ENCODE data around the gene C1QA. TPM values are rescaled to one million over a fixed set of nuclear protein-coding genes. Genes with fewer than 3 reads are reported as not detected.

The C1QA gene
- total RNA-seq, 6 donors from 2014 or later, result 180 to 1,142 (median 556) TPM

- Histone ChIP-seq H3K27me3 (no peaks in the 10 kb centered on the region), H3K27ac (peak overlapping the region in 1 of 4 donors; percentile 75), H3K36me3 (no peaks in the 10 kb centered on the region), H3K9me3 (no peaks in the 10 kb centered on the region), H3K4me3 (peak overlapping the region in 1 of 4 donors; percentile 44), H3K4me1 (peaks cover 0 to 6% (median 2%) of the 10 kb centered on the region in 4 donors)
- TF ChIP-seq POLR2A (IDR thresholded peaks at IDR 0.05) (no peak), EP300 (IDR thresholded peaks at IDR 0.05) (no peak), POLR2AphosphoS5 (IDR thresholded peaks at IDR 0.05) (no peak), CTCF (IDR thresholded peaks at IDR 0.05) (no peak)
- ATAC-seq (ENCODE audit: low FRiP score in 2 of 2) (no peak), DNase-seq (no peak)
- WGBS, 2 donors, result 0 to 89% methylated on average over 1 of the region's 1 CpG
Measured at GRCh38 chr1:22646384-22646783, 10.0 kb downstream of the C1QA start.

- WGBS, 2 donors, result 87 to 92% methylated on average over 13 of the region's 13 CpGs
Measured at GRCh38 chr1:22650089-22650693, 13.8 kb downstream of the C1QA start.

GRCh38 chr1:22651941-22652856 lies 15.8 kb downstream of the C1QA start:
- Histone ChIP-seq H3K27me3 (no peaks in the 10 kb centered on the region), H3K9me3 (no peaks in the 10 kb centered on the region), H3K36me3 (no peaks in the 10 kb centered on the region), H3K27ac (peak overlapping the region in 2 of 4 donors; percentile 30 to 41), H3K4me1 (no peaks in the 10 kb centered on the region), H3K4me3 (no peak overlapping the region)
- TF ChIP-seq CTCF (IDR thresholded peaks at IDR 0.05) (no peak), EP300 (IDR thresholded peaks at IDR 0.05) (no peak), POLR2AphosphoS5 (IDR thresholded peaks at IDR 0.05) (no peak)
- DNase-seq, result no peak
- WGBS, 2 donors, result 64 to 69% methylated on average over 15 of the region's 15 CpGs
- ATAC-seq (ENCODE audit: low FRiP score in 2 of 2), result peak in 1 of 2 donors; percentile 66

More at GRCh38 chr1:22650089-22650693, 13.8 kb downstream of the C1QA start:
- no peak for ATAC-seq (ENCODE audit: low FRiP score in 2 of 2)
- no peaks in the 10 kb centered on the region for H3K4me1 ChIP-seq
- TF ChIP-seq POLR2A (IDR thresholded peaks at IDR 0.05) (no peak), CTCF (IDR thresholded peaks at IDR 0.05) (no peak), EP300 (IDR thresholded peaks at IDR 0.05) (no peak), POLR2AphosphoS5 (IDR thresholded peaks at IDR 0.05) (no peak)
- H3K4me3 ChIP-seq, result no peak overlapping the region
- H3K9me3 ChIP-seq, result no peaks in the 10 kb centered on the region
- no peak for DNase-seq
- H3K27me3 ChIP-seq, result no peaks in the 10 kb centered on the region
- no peaks in the 10 kb centered on the region for H3K36me3 ChIP-seq
- H3K27ac ChIP-seq, result no peak overlapping the region

- peak in 1 of 4 donors; percentile 72 for TF ChIP-seq POLR2A (IDR thresholded peaks at IDR 0.05)
- TF ChIP-seq POLR2AphosphoS5 (IDR thresholded peaks at IDR 0.05), result peak in 1 of 2 donors; percentile 37
- no peak for TF ChIP-seq CTCF (IDR thresholded peaks at IDR 0.05)
- peak in 1 of 4 donors; percentile 78 for TF ChIP-seq EP300 (IDR thresholded peaks at IDR 0.05)
- DNase-seq (peak; percentile 53 to 67), ATAC-seq (ENCODE audit: low FRiP score in 2 of 2) (peak; percentile 65 to 88)
- Histone ChIP-seq H3K27ac (peak within 1 kb of the TSS in 3 of 4 donors; percentile 35 to 74 (median 44)), H3K9me3 (no peaks in the 10 kb centered on the region), H3K4me3 (peak within 1 kb of the TSS in 3 of 4 donors; percentile 31 to 42 (median 33)), H3K4me1 (no peaks in the 10 kb centered on the region), H3K36me3 (no peaks in the 10 kb centered on the region), H3K27me3 (no peaks in the 10 kb centered on the region)
- 73 to 77% methylated on average over 12 to 13 of the region's 13 CpGs for WGBS, 2 donors
Measured at GRCh38 chr1:22652881-22653316, 16.5 kb downstream of the C1QA start, which contains the start of gene C1QB. Gene C1QB (plus strand): TSS chr1:22653236. CDS start chr1:22659463, 6,227 bp downstream.
